Upper lobe of left lung (tissue), 4 donors: Measurements from ENCODE around the gene ERCC5.

Source experiments
- CTCF ChIP-seq, 6 experiments: fragments of 450-650 bp in 4 of 6; fragments of 200-600 bp in 2 of 6; sonication (generic) in 2 of 6; IDR thresholded peaks; one replicate each; pipeline ENCODE4 v1.5.1; 2016 to 2019; ENCODE audit warnings: antibody characterized with exemption in 6 of 6
- EP300 ChIP-seq, 4 donors: sonication (generic); formaldehyde crosslinking; IDR thresholded peaks; one replicate each; pipeline ENCODE4 v1.5.1; 2017; ENCODE audit warnings: antibody characterized with exemption in 4 of 4, control low read depth in 2 of 4
- POLR2A ChIP-seq, 4 donors: fragments of 450-650 bp; IDR thresholded peaks; one replicate each; pipeline ENCODE4 v1.5.1; 2016 to 2017; ENCODE audit warnings: antibody characterized with exemption in 4 of 4, mild to moderate bottlenecking in 2 of 4
- POLR2AphosphoS5 ChIP-seq, 2 donors: sonication (generic); formaldehyde crosslinking; IDR thresholded peaks; one replicate each; pipeline ENCODE4 v1.5.1; 2017; ENCODE audit warnings: antibody characterized with exemption in 2 of 2

- no peak for TF ChIP-seq EP300 (IDR thresholded peaks at IDR 0.05)
- no peak for TF ChIP-seq CTCF (IDR thresholded peaks at IDR 0.05)
- TF ChIP-seq POLR2AphosphoS5 (IDR thresholded peaks at IDR 0.05), result no peak
- TF ChIP-seq POLR2A (IDR thresholded peaks at IDR 0.05), result no peak
These were observed 24.3 kb downstream of the ERCC5 start for GRCh38 chr13:102869948-102870676.
